HG02884 (cell line): ENCODE data around the gene PDIA2.

Source experiments
- ATAC-seq: cut with Tn5 transposase; IDR thresholded peaks from one replicate; pipeline ENCODE4 v1.9.1; 2021; ENCODE audit warnings: mild to moderate bottlenecking, moderate library complexity; ENCODE audit not compliant: unreplicated experiment

Gene PDIA2

GRCh38 chr16:296806-297510 lies 14.0 kb downstream of the PDIA2 start:
- no peak for ATAC-seq

GRCh38 chr16:297832-298231 lies 14.9 kb downstream of the PDIA2 start:
- ATAC-seq: no peak

GRCh38 chr16:301235-301634 lies 18.3 kb downstream of the PDIA2 start:
- no peak for ATAC-seq

GRCh38 chr16:301950-302349 lies 19.0 kb downstream of the PDIA2 start:
- ATAC-seq: no peak

- no peak for ATAC-seq
Observed at GRCh38 chr16:303760-304505, 21.0 kb downstream of the PDIA2 start.

GRCh38 chr16:305916-306626 lies 23.1 kb downstream of the PDIA2 start:
- no peak for ATAC-seq

- no peak for ATAC-seq
Observed at GRCh38 chr16:306911-307370, 24.0 kb downstream of the PDIA2 start.

- no peak for ATAC-seq
Observed at GRCh38 chr16:307691-308312, 24.8 kb downstream of the PDIA2 start.

GRCh38 chr16:309476-309875 lies 26.5 kb downstream of the PDIA2 start:
- no peak for ATAC-seq

- no peak for ATAC-seq
Observed at GRCh38 chr16:311725-312124, 28.8 kb downstream of the PDIA2 start.

GRCh38 chr16:314351-314750 lies 31.4 kb downstream of the PDIA2 start:
- no peak for ATAC-seq

GRCh38 chr16:314795-315299 lies 31.9 kb downstream of the PDIA2 start:
- ATAC-seq: no peak

GRCh38 chr16:316741-317464 lies 33.9 kb downstream of the PDIA2 start:
- no peak for ATAC-seq

- ATAC-seq: no peak
Observed at GRCh38 chr16:317583-317982, 34.6 kb downstream of the PDIA2 start.

GRCh38 chr16:318628-319027 lies 35.7 kb downstream of the PDIA2 start:
- no peak for ATAC-seq

- no peak for ATAC-seq
Observed at GRCh38 chr16:320206-320605, 37.2 kb downstream of the PDIA2 start.

- no peak for ATAC-seq
Observed at GRCh38 chr16:321532-321931, 38.6 kb downstream of the PDIA2 start.

- no peak for ATAC-seq
Observed at GRCh38 chr16:322476-323143, 39.6 kb downstream of the PDIA2 start.

- no peak for ATAC-seq
Observed at GRCh38 chr16:324201-324450, 41.2 kb downstream of the PDIA2 start.
